ENCODE measurements around the gene ANKRD29.

The ANKRD29 gene

DNA sequence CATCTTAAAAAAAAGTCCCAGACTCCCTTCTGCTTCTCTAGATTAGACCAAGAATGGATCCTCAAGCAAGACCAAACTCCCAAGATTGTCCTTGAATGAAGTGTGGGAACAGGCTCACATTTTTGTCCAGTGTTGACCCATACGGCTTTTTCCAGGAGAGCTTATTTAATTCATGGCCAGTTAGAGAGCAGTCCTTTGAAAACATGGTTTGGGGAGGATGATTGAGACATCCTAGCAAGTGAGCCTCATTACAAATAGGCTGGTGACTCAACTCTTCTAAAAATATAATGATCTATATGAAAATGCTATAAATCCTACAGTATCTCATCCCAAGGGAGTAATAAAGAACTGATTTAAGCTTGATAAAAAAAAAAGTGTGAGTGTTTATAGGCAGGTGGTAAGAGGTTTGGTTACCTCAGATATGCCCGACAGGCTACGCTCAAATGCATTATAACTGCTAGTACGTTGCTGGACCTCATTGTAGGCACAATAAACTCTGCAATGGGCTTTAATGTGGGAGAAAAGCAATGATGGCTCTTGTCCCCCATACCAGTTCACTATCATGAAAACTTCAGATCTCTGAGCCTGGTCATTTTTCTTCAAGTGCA is 17.0 kb downstream of the ANKRD29 start:
- no peak for TF ChIP-seq FOXP2 (optimal IDR thresholded peaks at IDR 0.05; ENCODE audit: borderline replicate concordance, extremely low read depth, extremely low read length, insufficient read depth)

GRCh38 chr18:23643815-23644490 is 18.8 kb downstream of the ANKRD29 start:
- TF ChIP-seq, protein P1, sequence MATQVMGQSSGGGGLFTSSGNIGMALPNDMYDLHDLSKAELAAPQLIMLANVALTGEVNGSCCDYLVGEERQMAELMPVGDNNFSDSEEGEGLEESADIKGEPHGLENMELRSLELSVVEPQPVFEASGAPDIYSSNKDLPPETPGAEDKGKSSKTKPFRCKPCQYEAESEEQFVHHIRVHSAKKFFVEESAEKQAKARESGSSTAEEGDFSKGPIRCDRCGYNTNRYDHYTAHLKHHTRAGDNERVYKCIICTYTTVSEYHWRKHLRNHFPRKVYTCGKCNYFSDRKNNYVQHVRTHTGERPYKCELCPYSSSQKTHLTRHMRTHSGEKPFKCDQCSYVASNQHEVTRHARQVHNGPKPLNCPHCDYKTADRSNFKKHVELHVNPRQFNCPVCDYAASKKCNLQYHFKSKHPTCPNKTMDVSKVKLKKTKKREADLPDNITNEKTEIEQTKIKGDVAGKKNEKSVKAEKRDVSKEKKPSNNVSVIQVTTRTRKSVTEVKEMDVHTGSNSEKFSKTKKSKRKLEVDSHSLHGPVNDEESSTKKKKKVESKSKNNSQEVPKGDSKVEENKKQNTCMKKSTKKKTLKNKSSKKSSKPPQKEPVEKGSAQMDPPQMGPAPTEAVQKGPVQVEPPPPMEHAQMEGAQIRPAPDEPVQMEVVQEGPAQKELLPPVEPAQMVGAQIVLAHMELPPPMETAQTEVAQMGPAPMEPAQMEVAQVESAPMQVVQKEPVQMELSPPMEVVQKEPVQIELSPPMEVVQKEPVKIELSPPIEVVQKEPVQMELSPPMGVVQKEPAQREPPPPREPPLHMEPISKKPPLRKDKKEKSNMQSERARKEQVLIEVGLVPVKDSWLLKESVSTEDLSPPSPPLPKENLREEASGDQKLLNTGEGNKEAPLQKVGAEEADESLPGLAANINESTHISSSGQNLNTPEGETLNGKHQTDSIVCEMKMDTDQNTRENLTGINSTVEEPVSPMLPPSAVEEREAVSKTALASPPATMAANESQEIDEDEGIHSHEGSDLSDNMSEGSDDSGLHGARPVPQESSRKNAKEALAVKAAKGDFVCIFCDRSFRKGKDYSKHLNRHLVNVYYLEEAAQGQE (IDR thresholded peaks at IDR 0.05; ENCODE audit: insufficient read depth in 1 of 2, low read depth in 2 of 2, low read length in 2 of 2) = no peak
- TF ChIP-seq SIN3A (IDR thresholded peaks at IDR 0.05; ENCODE audit: borderline replicate concordance, insufficient read depth, low read length) (no peak), FOXP2 (optimal IDR thresholded peaks at IDR 0.05; ENCODE audit: borderline replicate concordance, extremely low read depth, extremely low read length, insufficient read depth) (no peak), POLR2AphosphoS5 (IDR thresholded peaks at IDR 0.05; ENCODE audit: low read depth, low read length) (no peak), TAF1 (IDR thresholded peaks at IDR 0.05; ENCODE audit: borderline replicate concordance, insufficient read depth, low read length) (no peak)

DNA sequence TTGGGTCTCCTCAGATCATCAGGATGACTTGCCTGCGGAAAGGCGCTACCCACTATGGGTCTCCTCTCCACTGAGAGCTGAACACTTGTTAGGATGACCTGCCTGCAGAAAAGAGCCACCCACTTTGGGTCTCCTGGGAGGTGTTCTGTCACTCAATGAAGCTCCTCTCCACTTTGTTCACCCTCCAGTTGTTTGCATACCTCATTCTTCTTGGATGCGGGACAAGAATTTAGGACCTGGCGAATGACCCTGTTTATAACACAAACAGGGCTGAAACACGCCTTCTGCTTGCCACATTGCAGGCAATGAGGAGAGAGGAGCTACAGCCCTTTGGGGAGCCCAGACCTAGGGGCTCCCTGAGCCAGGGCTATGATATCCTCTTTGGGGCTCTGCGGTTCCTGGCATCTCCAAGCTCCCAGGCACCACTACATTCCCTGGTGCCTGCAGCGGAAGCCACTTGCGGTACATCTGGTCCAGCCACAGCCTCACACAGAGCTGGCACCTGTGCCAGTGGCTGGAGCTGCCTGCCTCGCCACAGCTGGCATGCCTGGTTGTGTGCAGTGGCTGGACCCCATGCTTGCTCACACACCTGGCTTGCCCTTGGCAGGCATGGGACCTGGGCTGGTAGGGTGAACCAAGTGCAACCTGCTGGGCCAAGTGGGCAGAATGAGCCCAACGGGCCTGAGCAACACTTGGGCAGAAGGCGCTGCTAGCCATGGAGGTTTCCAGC is 20.6 kb downstream of the ANKRD29 start:
- TF ChIP-seq POLR2AphosphoS5 (IDR thresholded peaks at IDR 0.05; ENCODE audit: low read depth, low read length) (no peak), FOXP2 (optimal IDR thresholded peaks at IDR 0.05; ENCODE audit: borderline replicate concordance, extremely low read depth, extremely low read length, insufficient read depth) (no peak), SIN3A (IDR thresholded peaks at IDR 0.05; ENCODE audit: borderline replicate concordance, insufficient read depth, low read length) (no peak), TAF1 (IDR thresholded peaks at IDR 0.05; ENCODE audit: borderline replicate concordance, insufficient read depth, low read length) (no peak)
- TF ChIP-seq, protein P1 (IDR thresholded peaks at IDR 0.05; ENCODE audit: insufficient read depth in 1 of 2, low read depth in 2 of 2, low read length in 2 of 2) = no peak

GRCh38 chr18:23641143-23641720 is 21.5 kb downstream of the ANKRD29 start:
- TF ChIP-seq POLR2AphosphoS5 (IDR thresholded peaks at IDR 0.05; ENCODE audit: low read depth, low read length) (no peak), SIN3A (IDR thresholded peaks at IDR 0.05; ENCODE audit: borderline replicate concordance, insufficient read depth, low read length) (no peak), TAF1 (IDR thresholded peaks at IDR 0.05; ENCODE audit: borderline replicate concordance, insufficient read depth, low read length) (no peak), FOXP2 (optimal IDR thresholded peaks at IDR 0.05; ENCODE audit: borderline replicate concordance, extremely low read depth, extremely low read length, insufficient read depth) (no peak)
- TF ChIP-seq, protein P1 (IDR thresholded peaks at IDR 0.05; ENCODE audit: insufficient read depth in 1 of 2, low read depth in 2 of 2, low read length in 2 of 2) = no peak

DNA sequence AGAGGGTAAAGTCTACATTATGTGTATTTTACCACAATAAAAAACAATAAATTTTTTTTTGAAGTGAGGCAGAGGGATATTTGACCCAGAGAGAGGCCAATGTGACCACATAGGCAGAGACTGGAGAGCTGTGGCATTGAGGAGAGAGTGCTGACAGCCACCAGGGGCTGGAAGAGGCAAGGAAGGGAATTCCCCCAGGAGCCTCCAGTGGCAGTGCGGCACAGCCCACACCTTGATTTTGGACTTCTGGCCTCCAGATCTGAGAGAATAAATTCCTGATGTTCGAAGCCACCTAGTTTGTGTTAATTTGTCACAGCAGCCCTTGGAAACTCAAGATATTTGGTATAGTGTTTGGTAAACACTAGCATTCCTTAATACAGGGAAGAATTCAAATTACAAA is 22.7 kb downstream of the ANKRD29 start:
- TF ChIP-seq, protein P1 (IDR thresholded peaks at IDR 0.05; ENCODE audit: insufficient read depth in 1 of 2, low read depth in 2 of 2, low read length in 2 of 2) = no peak
- no peak for TF ChIP-seq FOXP2 (optimal IDR thresholded peaks at IDR 0.05; ENCODE audit: borderline replicate concordance, extremely low read depth, extremely low read length, insufficient read depth)
- TF ChIP-seq POLR2AphosphoS5 (IDR thresholded peaks at IDR 0.05; ENCODE audit: low read depth, low read length) = no peak
- no peak for TF ChIP-seq TAF1 (IDR thresholded peaks at IDR 0.05; ENCODE audit: borderline replicate concordance, insufficient read depth, low read length)
- TF ChIP-seq SIN3A (IDR thresholded peaks at IDR 0.05; ENCODE audit: borderline replicate concordance, insufficient read depth, low read length) = no peak
